GM21526 (cell line): Measurements from ENCODE around the gene EIF2A.
"Not testable (repeated sequence)": the region's sequence is repeated elsewhere in the genome, so short reads cannot be mapped to it uniquely, and the experiment has no call there.

Source experiments
- ATAC-seq: cut with Tn5 transposase; IDR thresholded peaks from one replicate; pipeline ENCODE4 v1.9.1; 2021; ENCODE audit warnings: moderate library complexity; ENCODE audit not compliant: unreplicated experiment, low FRiP score

Gene EIF2A

DNA sequence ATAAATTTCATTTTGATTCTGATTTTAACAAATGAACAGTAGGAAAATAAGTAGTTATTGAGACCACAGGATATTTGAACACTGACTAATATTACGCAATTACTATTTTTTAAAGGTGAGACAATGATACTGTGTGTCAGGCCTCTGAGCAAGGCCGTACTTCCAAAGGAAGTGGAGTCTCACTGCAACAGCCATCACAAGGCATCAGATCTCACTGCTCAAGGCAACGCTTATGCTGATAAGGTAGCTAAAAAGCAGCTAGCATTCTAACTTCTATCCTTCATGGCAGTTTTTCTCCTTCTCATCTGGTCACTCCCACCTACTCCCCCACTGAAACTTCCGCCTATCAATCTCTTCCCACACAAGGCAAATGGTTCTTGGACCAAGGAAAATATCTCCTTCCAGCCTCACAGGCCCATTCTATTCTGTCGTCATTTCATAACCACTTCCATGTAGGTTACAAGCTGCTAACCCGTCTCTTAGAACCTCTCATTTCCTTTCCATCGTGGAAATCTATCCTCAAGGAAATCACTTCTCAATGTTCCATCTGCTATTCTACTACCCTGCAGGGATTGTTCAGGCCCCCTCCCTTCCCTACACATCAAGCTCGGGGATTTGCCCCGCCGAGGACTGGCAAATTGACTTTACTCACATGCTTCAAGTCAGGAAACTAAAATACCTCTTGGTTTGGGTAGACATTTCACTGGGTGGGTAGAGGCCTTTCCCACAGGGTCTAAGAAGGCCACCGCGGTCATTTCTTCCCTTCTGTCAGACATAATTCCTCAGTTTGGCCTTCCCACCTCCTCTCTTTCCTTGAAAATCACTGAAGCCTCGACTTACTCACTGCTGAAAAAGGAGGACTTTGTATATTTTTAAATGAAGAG, 54.3 kb downstream of the EIF2A start:
- not testable (repeated sequence) for ATAC-seq

DNA sequence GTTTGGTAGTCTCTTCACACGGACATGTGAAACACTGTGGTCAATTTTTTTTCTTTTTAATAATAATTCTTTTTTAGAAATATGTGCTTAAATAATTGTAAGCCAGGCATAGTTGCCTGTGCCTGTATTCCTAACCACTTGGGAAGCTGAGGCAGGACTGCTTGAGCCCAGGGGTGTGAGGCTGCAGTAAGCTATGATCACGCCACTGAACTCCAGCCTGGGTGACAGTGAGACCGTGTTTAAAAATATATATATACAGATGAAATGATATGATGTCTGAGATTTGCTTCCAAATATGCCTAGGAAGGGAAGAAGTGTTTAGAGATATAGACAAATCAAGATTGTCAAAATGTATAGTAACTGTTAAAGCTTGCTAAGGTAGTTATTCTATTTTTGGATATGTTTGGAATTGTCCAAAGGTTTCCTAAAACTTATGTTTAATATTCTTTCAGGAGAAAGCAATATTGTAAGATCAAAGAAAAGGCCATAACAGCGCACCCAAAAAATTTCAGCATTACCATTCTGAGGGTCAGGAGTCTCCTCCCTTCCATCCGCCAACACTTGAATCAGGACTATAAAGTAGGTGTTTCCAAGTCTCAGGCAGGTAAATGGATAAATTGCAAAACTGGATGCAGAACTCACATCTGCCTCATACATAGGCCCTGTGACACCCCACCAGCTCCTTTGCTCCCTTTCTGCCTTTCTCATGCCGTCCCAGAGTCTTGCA, 56.0 kb downstream of the EIF2A start:
- peak; percentile 14 for ATAC-seq

DNA sequence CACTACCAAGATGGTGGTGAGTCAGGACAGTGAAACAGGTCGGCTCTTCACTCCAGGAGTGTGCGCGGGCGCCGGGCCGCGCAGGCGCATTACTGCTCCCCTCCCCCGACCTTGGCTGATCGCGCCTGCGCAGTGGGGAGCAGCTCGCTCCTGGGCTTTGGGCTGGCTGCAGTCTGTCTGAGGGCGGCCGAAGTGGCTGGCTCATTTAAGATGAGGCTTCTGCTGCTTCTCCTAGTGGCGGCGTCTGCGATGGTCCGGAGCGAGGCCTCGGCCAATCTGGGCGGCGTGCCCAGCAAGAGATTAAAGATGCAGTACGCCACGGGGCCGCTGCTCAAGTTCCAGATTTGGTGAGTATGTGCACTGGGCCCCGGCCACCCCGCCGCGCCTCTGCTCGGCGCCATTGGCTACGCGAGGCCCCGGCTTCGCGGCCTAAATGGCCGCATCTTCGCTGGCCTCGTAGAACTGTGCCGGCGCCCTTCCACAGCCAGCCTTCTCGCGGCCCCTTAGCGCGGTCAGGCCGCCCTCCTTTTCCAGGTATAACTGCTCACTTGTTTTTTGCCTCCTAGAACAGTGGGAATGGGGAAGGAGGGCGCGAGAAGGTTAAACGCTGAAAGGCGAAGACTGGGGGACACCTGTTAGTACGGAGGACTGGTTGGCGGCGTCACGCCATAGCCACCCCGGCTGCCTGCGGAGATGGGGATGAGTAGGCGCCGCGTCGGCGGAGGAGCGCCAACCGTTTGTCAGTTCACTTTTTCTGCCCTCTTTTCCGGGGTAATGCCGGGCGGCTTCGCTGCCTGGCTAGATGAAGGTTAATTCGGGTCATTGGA, 56.8 kb downstream of the EIF2A start, which contains the start of gene SELENOT:
TSS of gene SELENOT (plus strand) at position 169 of the 827 bp plus-strand sequence. CDS start at position 211, 42 bp downstream.
- ATAC-seq: peak; percentile 57

DNA sequence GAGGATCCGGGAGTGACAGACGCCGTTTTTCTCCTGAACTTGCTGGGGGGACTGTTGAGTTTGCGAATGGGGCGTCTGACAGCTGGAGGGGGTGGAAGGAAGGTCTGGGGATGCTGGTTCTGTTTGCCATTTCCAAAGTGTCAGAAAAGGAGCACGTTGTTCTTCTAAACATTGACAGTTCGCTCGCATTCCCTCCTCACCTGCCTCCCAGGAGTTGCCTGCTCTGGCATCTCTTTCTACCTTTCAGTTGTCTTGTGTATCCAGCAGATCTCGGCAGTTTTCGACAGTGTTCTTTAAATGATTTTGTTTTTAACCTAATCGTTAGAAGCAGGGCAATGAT, 57.4 kb downstream of the EIF2A start:
- ATAC-seq: peak; percentile 0

DNA sequence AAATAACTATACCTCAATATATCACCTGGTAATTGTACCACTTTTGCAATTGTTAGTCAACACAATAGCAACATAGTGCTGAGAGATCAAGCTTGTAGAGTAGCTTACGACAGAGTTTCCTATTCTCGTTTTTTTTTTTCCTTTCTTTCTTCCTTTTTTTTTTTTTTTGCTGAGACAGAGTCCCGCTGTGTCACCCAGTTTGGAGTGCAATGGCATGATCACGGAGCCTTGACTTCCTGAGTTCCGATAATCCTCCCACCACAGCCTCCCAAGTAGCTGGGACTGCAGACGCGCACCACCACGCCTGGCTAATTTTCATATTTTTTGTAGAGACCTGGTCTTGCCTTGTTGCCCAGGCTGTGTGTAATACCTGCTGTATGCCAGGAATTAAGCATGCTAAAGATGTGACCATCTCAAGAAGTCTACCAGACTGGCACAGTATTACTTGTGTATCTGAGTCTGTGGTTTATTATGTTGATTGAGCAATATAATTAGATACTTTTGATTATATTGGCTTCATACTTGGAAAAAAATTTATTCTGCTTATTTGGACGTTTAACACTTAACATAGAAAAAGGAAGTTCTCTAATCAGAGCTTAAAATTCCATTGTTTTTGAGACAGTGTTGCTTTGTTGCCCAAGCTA, 59.5 kb downstream of the EIF2A start:
- no peak for ATAC-seq

DNA sequence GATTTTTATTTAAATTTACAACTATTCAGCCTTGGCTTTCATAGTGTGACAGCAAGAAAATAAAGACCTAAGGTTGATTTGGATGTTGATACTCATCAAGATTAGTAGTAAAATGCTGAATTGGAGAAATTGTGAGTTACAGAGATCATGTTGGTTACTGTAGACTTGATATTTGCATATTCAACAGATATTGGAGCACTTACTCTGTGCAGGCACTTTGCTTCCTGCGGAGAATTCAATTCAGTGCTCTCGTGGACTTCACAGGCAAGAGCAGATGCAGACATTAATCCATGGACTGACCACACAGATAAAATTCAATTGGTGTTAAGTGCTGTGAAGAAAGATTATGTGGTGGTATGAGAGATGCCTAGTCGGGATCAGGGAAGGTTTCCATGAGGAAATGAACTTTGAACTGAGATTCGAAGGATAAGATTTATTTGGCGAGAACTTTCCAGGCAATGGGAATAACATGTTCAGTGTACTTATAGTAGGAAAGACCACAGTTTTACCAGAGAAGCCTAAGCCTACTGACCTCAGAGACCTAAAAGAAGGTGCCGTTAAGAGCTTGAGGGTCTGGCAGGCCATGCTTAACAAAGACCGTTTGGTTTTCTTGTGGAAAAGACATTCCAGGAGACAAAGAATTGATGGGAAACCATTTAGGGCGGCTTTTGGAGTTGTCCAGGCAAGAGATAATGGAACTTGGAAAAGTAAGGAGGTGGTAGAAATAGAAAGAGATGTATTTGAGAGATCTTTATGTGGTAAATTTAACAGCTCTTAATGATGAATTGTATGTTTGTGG, 60.9 kb downstream of the EIF2A start:
- no peak for ATAC-seq

DNA sequence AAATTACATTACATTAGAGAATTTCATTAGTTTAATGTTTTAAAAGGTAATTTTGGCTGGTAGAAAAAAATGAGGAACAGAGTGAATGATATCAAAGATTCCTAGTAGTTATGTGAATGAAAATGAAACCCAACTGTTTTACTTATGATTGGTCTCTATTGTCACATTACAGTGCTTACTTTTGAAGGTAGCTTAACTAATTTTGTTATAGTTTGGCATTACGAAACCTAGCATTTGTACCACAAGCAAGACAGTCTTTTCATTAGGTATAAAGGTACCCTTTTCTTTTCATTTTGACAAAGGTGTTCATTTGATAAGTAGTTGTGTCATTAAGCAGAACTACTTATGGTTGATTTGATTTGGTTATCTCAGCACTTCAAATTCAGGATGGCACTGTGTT, 63.4 kb downstream of the EIF2A start:
- no peak for ATAC-seq

DNA sequence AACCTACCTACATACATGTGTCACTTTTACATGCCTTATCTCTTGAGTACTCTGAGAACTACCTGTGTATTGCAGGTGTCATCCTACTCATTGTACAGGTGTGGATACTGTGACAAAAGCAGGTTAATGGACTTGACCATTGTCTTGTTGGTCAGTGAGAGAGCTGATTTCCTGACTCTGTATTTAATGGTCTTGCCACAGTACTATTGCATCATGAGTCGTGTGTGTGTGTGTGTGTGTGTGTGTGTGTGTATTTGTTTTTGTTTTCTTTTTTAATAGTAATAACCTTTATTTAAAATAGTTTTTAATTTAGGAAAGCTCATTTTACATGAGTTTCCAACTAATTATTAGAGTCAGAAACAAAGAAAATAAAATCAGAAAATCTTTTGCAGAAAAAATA, 64.2 kb downstream of the EIF2A start:
- ATAC-seq: no peak

DNA sequence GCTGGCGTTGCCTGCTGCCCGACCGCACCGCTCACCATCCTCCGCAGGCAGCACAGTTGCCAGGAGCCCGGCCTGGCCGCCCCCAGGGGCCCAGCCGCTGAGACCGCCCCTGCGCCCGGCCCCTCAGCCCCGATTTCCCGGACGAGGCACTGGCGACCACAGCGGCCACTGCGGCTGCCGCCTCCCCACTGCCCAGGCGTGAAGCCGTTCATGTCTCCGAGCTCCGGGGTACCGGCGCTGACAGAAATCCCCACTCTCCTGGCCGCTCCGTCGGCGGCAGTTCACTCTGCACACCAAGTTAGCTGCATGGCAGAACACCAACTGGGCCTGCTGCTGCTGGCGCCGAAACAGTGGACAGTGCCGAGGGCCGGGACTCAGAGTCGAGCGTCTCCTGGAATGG, 65.1 kb downstream of the EIF2A start:
- no peak for ATAC-seq

DNA sequence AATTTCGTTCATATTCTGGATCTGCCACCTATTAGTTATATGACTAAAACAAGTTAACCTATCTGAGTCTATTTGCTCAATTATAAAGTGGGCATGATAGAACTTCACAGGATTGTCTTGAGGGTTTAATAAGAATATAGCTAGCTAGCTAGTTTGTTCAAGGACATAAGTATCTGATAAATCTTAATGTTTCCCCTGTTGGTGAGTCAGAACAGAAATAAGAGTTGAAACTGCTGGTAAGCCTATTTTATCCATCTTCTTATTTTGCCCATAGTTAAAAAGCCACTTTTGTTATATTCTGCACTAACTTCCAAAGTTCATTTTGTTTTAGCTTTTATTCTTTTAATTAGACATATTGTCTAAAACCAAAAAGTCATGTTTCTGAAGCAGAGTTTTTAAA, 65.9 kb downstream of the EIF2A start:
- ATAC-seq: no peak

DNA sequence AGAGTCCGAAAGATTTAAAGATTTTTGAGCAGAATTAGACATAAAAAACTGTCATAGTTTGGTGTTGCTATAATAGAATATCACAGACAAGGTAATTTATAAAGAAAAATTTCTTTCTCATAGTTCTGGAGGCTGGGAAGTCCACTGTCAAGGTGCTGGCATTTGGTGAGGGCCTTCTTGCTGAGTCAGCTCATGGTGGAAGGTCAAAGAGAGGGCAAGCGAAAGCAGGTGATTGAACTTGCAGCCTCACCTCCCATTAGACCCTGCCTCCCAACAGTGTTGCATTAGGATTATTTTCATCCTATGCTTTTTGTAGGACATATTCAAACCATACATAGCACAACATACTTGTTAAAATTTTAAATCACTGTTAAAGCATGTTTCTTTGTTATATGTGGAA, 66.4 kb downstream of the EIF2A start:
- ATAC-seq: no peak

DNA sequence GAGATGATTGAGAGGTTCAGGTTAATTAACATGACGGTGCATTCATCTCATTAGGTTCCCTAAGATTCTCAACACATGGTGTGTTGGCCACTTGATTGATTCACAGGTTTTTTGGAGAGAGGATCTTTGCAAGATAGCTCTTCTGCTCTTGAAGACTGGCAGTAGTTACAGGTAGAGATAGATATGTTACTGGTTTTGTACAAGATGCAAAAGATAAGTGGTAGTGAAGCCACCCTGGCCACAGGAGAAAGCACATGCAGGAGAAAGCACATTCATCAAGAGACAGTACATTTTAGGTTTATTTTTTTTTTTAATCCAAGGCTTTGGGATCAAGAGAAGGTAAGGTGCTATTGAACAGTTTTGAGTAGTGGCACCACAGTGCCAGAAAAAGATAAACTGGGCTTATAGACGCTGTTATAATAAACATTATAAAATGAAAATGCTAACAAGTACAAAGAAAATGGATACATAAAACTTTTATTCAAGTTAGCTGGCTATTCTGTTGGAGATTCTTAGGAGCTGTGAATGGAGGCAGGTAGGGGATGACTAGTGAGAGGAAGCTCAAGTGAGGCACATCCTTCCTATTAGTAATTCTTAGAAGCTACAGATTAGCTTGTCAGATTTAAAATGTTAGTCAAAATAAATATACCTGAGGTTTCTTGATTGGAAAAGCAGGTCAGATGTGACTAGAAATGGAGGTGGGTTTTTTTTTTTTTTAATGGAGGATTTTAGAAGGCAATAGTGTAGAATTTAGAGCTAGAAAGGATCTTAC, 67.3 kb downstream of the EIF2A start:
- no peak for ATAC-seq

DNA sequence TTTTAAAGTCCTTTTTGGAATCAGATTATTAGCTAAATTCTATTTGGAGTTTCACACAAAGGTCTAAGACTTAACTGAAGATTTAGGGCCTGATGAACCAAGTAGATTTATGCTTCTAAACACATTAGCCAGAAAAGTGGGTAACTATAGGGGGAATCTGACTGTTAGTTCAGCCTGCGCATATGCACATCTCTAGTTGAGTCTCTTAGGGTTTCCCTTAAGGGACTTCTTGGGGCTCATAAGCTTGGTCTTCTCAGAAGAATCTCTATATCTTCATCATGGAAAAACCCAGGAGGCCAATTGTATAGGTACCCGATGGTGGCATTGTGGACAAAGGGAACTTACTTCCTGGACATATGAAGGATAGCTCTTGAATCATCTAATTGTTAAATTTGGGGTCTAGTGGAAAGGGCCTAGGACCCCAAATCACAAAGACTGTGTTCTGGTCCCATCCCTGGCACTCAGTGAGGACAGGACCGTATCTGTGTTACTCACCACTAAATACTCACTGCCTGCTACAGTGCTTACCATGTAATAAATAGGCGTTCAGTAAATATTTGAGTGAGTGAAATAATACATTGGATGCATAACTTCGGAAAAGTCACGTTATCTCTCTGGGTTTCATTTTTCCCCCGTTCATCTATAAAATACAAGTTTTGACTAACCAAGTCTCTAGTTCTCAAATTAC, 73.6 kb downstream of the EIF2A start:
- no peak for ATAC-seq

DNA sequence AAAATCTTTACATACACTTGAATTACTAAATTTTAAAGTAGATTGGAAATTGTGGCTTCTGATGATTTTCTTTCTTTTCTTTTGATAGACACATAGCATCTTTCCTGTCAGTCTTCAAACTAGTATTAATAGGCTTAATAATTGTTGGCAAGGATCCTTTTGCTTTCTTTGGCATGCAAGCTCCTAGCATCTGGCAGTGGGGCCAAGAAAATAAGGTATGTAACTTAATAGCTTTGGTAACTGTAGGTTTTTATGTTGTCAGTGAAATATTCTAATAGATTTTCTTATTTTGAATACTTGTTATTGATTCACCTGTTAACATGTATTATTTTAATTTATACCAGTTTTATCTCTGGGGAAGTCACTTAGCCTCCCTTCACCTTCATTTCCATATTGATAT, 76.4 kb downstream of the EIF2A start:
- not testable (repeated sequence) for ATAC-seq

DNA sequence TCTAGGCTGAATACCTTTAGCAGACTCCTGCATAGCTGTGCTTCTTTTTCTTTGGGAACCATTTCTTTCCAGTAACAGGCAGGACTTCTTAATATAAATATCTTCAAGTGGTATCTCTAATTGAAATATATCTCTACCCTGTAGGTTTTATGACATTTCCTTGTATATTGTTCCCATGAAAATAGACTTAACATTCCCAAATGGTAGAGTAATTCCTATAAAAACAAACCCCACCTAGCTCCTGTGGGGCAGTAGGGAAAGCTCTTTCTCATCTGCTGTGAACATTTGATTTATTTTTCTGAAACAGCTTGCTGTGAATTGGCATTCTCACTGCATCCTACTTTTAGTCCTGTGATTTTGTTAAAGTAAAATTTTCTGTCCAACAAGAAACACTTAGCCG, 77.4 kb downstream of the EIF2A start:
- no peak for ATAC-seq

DNA sequence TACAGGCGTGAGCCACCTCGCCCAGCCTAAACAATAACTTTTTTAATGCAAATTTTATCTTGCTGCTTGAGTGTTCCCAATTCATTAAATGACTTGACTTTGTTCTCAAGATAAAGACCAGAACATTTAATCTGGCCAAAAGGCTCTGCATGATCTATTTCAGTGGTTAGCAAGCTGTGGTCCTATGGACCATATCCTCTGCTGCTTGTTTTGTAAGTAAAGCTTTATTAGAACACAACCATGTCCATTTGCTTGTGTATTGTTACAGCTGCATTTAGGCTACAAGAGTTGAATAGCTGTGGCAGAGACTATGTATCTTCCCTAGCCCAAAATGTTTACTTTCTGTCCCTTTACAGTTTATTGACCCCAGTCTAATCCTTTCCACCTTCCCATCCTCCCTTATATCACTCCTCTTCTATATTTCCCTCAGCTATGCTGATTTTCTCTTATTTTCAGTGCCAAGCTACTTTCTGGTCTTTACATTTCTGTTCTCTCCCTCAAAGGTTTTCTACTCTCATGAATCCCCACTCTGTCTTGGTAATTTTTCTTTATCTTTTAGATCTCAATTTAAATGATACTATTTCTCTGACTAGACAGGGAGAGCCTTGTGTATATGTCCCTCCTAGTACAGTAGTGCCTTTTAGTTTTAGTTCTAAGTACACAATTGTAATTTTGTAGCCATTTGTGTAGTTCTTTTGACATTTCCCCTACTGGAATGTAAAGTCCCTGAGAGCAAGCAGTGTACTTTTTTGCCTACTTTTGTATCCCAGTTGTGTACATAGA, 79.8 kb downstream of the EIF2A start:
- ATAC-seq: no peak

DNA sequence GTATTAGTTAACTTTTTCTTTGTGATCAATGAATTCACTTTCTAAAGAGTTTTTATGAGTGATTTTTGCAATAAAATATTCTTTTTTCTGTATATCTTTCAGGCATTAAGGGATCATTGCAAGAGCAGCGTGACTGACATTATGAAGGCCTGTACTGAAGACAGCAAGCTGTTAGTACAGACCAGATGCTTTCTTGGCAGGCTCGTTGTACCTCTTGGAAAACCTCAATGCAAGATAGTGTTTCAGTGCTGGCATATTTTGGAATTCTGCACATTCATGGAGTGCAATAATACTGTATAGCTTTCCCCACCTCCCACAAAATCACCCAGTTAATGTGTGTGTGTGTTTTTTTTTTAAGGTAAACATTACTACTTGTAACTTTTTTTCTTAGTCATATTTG, 81.0 kb downstream of the EIF2A start:
- no peak for ATAC-seq
